Neuronal stem cell (in vitro differentiated cells): ENCODE results near the gene SYNGR4.

Source experiments
- DNase-seq: peaks from one replicate; pipeline ENCODE4 v3.0.0-alpha.2; 2013; ENCODE audit warnings: low spot score
- H2AFZ ChIP-seq: one replicate; pipeline ENCODE4 v1.6.1; 2013; ENCODE audit warnings: mild to moderate bottlenecking, low read length, inconsistent platforms
- H2AK5ac ChIP-seq: 2 replicates; pipeline ENCODE4 v1.6.1; 2013; ENCODE audit warnings: low read depth, mild to moderate bottlenecking, inconsistent platforms, low read length, moderate library complexity, mixed read lengths
- H2BK120ac ChIP-seq: 2 replicates; pipeline ENCODE4 v1.6.1; 2013; ENCODE audit warnings: low read depth, mild to moderate bottlenecking, inconsistent platforms, low read length, moderate library complexity, mixed read lengths
- H2BK12ac ChIP-seq: one replicate; pipeline ENCODE4 v1.6.1; 2013; ENCODE audit warnings: low read length, inconsistent platforms
- H2BK15ac ChIP-seq: 2 replicates; pipeline ENCODE4 v1.6.1; 2013; ENCODE audit warnings: mild to moderate bottlenecking, low read length, inconsistent platforms, mixed read lengths
- H2BK5ac ChIP-seq: one replicate; pipeline ENCODE4 v1.6.1; 2013; ENCODE audit warnings: inconsistent platforms, mild to moderate bottlenecking, low read length, moderate library complexity
- H3K14ac ChIP-seq: one replicate; pipeline ENCODE4 v1.6.1; 2013; ENCODE audit warnings: low read length, inconsistent platforms
- H3K18ac ChIP-seq: 2 replicates; pipeline ENCODE4 v1.6.1; 2013; ENCODE audit warnings: low read length, inconsistent platforms
- H3K23ac ChIP-seq: 2 replicates; pipeline ENCODE4 v1.6.1; 2013; ENCODE audit warnings: low read depth, mild to moderate bottlenecking, mixed read lengths, low read length, inconsistent platforms; ENCODE audit not compliant: poor library complexity
- H3K27ac ChIP-seq: replicated peaks from 3 replicates; pipeline ENCODE4 v1.5.1; 2013; ENCODE audit warnings: low read length, inconsistent platforms
- H3K27me3 ChIP-seq, 3 experiments: 2 replicates each; pipeline ENCODE4 v1.6.1; 2013; ENCODE audit warnings: low read length in 3 of 3, mild to moderate bottlenecking in 2 of 3, inconsistent platforms in 1 of 3, low read depth in 1 of 3, mixed read lengths in 1 of 3, moderate library complexity in 1 of 3; ENCODE audit not compliant: control insufficient read depth in 3 of 3, insufficient read depth in 3 of 3
- H3K36me3 ChIP-seq, 2 donors: replicated peaks in 1 of 2; 2 replicates each; pipeline ENCODE4 v1.6.1; 2013; ENCODE audit warnings: low read length in 2 of 2; ENCODE audit not compliant: control insufficient read depth in 2 of 2, insufficient read depth in 2 of 2
- H3K4ac ChIP-seq: 2 replicates; pipeline ENCODE4 v1.6.1; 2013; ENCODE audit warnings: inconsistent platforms, mild to moderate bottlenecking, low read length, moderate library complexity
- H3K4me1 ChIP-seq, 2 donors: 1 replicate in 1 of 2; 2 replicates in 1 of 2; pipeline ENCODE4 v1.6.1; 2013; ENCODE audit warnings: low read length in 2 of 2, low read depth in 1 of 2; ENCODE audit not compliant: control insufficient read depth in 2 of 2, insufficient read depth in 1 of 2
- H3K4me2 ChIP-seq: one replicate; pipeline ENCODE4 v1.6.1; 2013; ENCODE audit warnings: mild to moderate bottlenecking, low read length, inconsistent platforms; ENCODE audit not compliant: insufficient read depth, poor library complexity, severe bottlenecking
- H3K4me3 ChIP-seq, 2 donors: 2 replicates each; pipeline ENCODE4 v1.5.1; 2013; ENCODE audit warnings: low read length in 2 of 2, mild to moderate bottlenecking in 2 of 2, inconsistent platforms in 1 of 2, moderate library complexity in 1 of 2
- H3K79me1 ChIP-seq: one replicate; pipeline ENCODE4 v1.6.1; 2013; ENCODE audit warnings: low read depth, mild to moderate bottlenecking, inconsistent platforms, low read length, moderate library complexity
- H3K9ac ChIP-seq: one replicate; pipeline ENCODE4 v1.6.1; 2013; ENCODE audit warnings: mild to moderate bottlenecking, low read depth, low read length, inconsistent platforms; ENCODE audit not compliant: poor library complexity
- H3K9me3 ChIP-seq, 2 donors: replicated peaks in 1 of 2; 2 replicates each; pipeline versions ENCODE3 to v1.6.1; 2013; ENCODE audit warnings: low read length in 2 of 2, mild to moderate bottlenecking in 2 of 2, inconsistent platforms in 1 of 2, low read depth in 1 of 2, mixed read lengths in 1 of 2, moderate library complexity in 1 of 2; ENCODE audit not compliant: control insufficient read depth in 2 of 2, insufficient read depth in 1 of 2
- H4K8ac ChIP-seq: one replicate; pipeline ENCODE4 v1.6.1; 2013; ENCODE audit warnings: low read depth, mild to moderate bottlenecking, inconsistent platforms, low read length, moderate library complexity
- H4K91ac ChIP-seq: one replicate; pipeline ENCODE4 v1.6.1; 2013; ENCODE audit warnings: low read length, low read depth, mild to moderate bottlenecking, inconsistent platforms; ENCODE audit not compliant: poor library complexity
- WGBS, 2 donors: extraction: QIAGEN DNeasy Blood & Tissue Kit; methylation state at CpG; one replicate each; pipeline ENCODE4 v1.1.7; 2013; ENCODE audit warnings: missing lambda C conversion rate in 2 of 2, mixed read lengths in 1 of 2; ENCODE audit not compliant: insufficient read length in 2 of 2, insufficient replicate concordance in 1 of 2; ENCODE audit errors: extremely low coverage in 2 of 2; 5-methylcytosine and 5-hydroxymethylcytosine counted together

SYNGR4 gene

GRCh38 chr19:48348737-48349136 lies 15.4 kb upstream of the SYNGR4 start:
- H2AFZ ChIP-seq, result no peak overlapping the region
- no peak overlapping the region for H3K18ac ChIP-seq
- no peak overlapping the region for H4K91ac ChIP-seq
- no peak overlapping the region for H2AK5ac ChIP-seq
- no peaks in the 10 kb centered on the region for H3K79me1 ChIP-seq
- H3K14ac ChIP-seq, result no peak overlapping the region
- H3K4me2 ChIP-seq, result no peak overlapping the region
- H3K27me3 ChIP-seq, result peaks cover 0 to 27% (median 2%) of the 10 kb centered on the region in 3 experiments
- H2BK12ac ChIP-seq, result no peak overlapping the region
- no peak overlapping the region for H3K4ac ChIP-seq
- H3K9me3 ChIP-seq, result peaks cover 0 to 2% of the 10 kb centered on the region in 2 donors
- DNase-seq, result no peak
- H2BK5ac ChIP-seq, result no peak overlapping the region
- H3K27ac ChIP-seq, result no peak overlapping the region
- WGBS, 2 donors, result no CpG with 5 or more reads among the region's 7 CpGs
- no peak overlapping the region for H2BK15ac ChIP-seq
- no peak overlapping the region for H3K4me3 ChIP-seq
- no peak overlapping the region for H4K8ac ChIP-seq
- peaks cover 0 to 1% of the 10 kb centered on the region in 2 donors for H3K4me1 ChIP-seq
- H3K36me3 ChIP-seq, result no peaks in the 10 kb centered on the region
- H3K23ac ChIP-seq, result no peak overlapping the region
- no peak overlapping the region for H3K9ac ChIP-seq
- no peak overlapping the region for H2BK120ac ChIP-seq

- H3K27me3 ChIP-seq, result peaks cover 0 to 32% (median 2%) of the 10 kb centered on the region in 3 experiments
- WGBS, 2 donors, result no CpG with 5 or more reads among the region's 5 CpGs
- no peak overlapping the region for H2AFZ ChIP-seq
- H4K91ac ChIP-seq, result no peak overlapping the region
- peaks cover 0 to 2% of the 10 kb centered on the region in 2 donors for H3K9me3 ChIP-seq
- no peak overlapping the region for H3K4me3 ChIP-seq
- no peak overlapping the region for H4K8ac ChIP-seq
- no peak overlapping the region for H3K9ac ChIP-seq
- H3K4me1 ChIP-seq, result peaks cover 6 to 10% of the 10 kb centered on the region in 2 donors
- no peak overlapping the region for H2BK12ac ChIP-seq
- no peak overlapping the region for H3K14ac ChIP-seq
- peak overlapping the region; percentile 52 for H3K23ac ChIP-seq
- H2BK15ac ChIP-seq, result no peak overlapping the region
- H3K18ac ChIP-seq, result no peak overlapping the region
- DNase-seq, result no peak
- no peak overlapping the region for H3K4ac ChIP-seq
- no peak overlapping the region for H3K4me2 ChIP-seq
- no peak overlapping the region for H2AK5ac ChIP-seq
- no peaks in the 10 kb centered on the region for H3K36me3 ChIP-seq
- H2BK5ac ChIP-seq, result no peak overlapping the region
- H3K79me1 ChIP-seq, result no peaks in the 10 kb centered on the region
- no peak overlapping the region for H2BK120ac ChIP-seq
- no peak overlapping the region for H3K27ac ChIP-seq
These were observed 13.3 kb upstream of the SYNGR4 start for GRCh38 chr19:48350856-48351255.

- Histone ChIP-seq H3K4ac (no peak overlapping the region), H3K79me1 (no peaks in the 10 kb centered on the region), H2BK15ac (no peak overlapping the region), H3K4me2 (no peak overlapping the region), H3K18ac (peak overlapping the region; percentile 72), H3K4me1 (peaks cover 6 to 10% of the 10 kb centered on the region in 2 donors), H2BK5ac (no peak overlapping the region), H2AK5ac (no peak overlapping the region), H2BK12ac (no peak overlapping the region), H3K9ac (no peak overlapping the region), H3K4me3 (no peak overlapping the region), H2AFZ (no peak overlapping the region), H3K27ac (no peak overlapping the region), H3K27me3 (peaks cover 0 to 33% (median 2%) of the 10 kb centered on the region in 3 experiments), H3K9me3 (peaks cover 0 to 2% of the 10 kb centered on the region in 2 donors), H2BK120ac (peak overlapping the region; percentile 92), H3K14ac (no peak overlapping the region), H3K36me3 (no peaks in the 10 kb centered on the region), H3K23ac (peak overlapping the region; percentile 52), H4K91ac (no peak overlapping the region), H4K8ac (peak overlapping the region; percentile 56)
- no CpG with 5 or more reads among the region's 8 CpGs for WGBS, 2 donors
- DNase-seq, result peak; percentile 59
These were observed 12.8 kb upstream of the SYNGR4 start for GRCh38 chr19:48351341-48351752.

GRCh38 chr19:48353677-48354076 lies 10.5 kb upstream of the SYNGR4 start:
- H4K91ac ChIP-seq, result no peak overlapping the region
- H3K4me3 ChIP-seq, result no peak overlapping the region
- no peak overlapping the region for H3K4me2 ChIP-seq
- H4K8ac ChIP-seq, result no peak overlapping the region
- no peaks in the 10 kb centered on the region for H3K36me3 ChIP-seq
- no CpG with 5 or more reads among the region's 5 CpGs for WGBS, 2 donors
- peaks cover 0 to 2% of the 10 kb centered on the region in 2 donors for H3K9me3 ChIP-seq
- H3K79me1 ChIP-seq, result no peaks in the 10 kb centered on the region
- H3K14ac ChIP-seq, result no peak overlapping the region
- no peak overlapping the region for H3K4ac ChIP-seq
- no peak overlapping the region for H3K27ac ChIP-seq
- DNase-seq, result no peak
- no peak overlapping the region for H2BK15ac ChIP-seq
- H2BK12ac ChIP-seq, result no peak overlapping the region
- H3K9ac ChIP-seq, result no peak overlapping the region
- no peak overlapping the region for H3K18ac ChIP-seq
- no peak overlapping the region for H3K23ac ChIP-seq
- H2AFZ ChIP-seq, result no peak overlapping the region
- no peak overlapping the region for H2BK120ac ChIP-seq
- peaks cover 0 to 32% (median 0%) of the 10 kb centered on the region in 3 experiments for H3K27me3 ChIP-seq
- no peak overlapping the region for H2BK5ac ChIP-seq
- H3K4me1 ChIP-seq, result peaks cover 6 to 10% of the 10 kb centered on the region in 2 donors
- H2AK5ac ChIP-seq, result no peak overlapping the region
